Measurements from ENCODE around the gene CD180. TPM values are rescaled to one million over a fixed set of nuclear protein-coding genes. Genes with fewer than 3 reads are reported as not detected.

The CD180 gene
- total RNA-seq, 1 experiment from 2014 or later, result not detected

DNA sequence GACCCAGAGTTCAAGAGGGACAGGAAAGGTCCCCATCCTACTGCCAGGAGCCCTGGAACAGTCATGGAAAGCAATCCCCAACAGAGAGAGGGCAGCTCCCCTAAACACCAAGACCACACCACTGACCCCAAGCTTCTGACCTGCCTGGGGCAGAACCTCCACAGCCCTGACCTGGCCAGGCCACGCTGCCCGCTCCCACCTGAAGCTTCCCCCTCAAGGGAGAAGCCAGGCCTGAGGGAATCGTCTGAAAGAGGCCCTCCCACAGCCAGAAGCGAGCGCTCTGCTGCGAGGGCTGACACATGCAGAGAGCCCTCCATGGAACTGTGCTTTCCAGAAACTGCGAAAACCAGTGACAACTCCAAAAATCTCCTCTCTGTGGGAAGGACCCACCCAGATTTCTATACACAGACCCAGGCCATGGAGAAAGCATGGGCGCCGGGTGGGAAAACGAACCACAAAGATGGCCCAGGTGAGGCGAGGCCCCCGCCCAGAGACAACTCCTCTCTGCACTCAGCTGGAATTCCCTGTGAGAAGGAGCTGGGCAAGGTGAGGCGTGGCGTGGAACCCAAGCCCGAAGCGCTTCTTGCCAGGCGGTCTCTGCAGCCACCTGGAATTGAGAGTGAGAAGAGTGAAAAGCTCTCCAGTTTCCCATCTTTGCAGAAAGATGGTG is 31.6 kb downstream of the CD180 start:
- H3K4me3 ChIP-seq (ENCODE audit: low read depth in 2 of 2, low read length in 2 of 2), result no peak overlapping the region
- no peaks in the 10 kb centered on the region for H3K36me3 ChIP-seq (ENCODE audit: control insufficient read depth, insufficient read depth, low read length)
- ATAC-seq, result no peak
- H3K9me3 ChIP-seq (ENCODE audit: control insufficient read depth, insufficient read depth, low read depth, low read length), result no peaks in the 10 kb centered on the region
- BruUV-seq (replicated peaks), result no TSS peak
- POLR2A ChIA-PET, result no interaction called here
- H3K27me3 ChIP-seq (ENCODE audit: control insufficient read depth, insufficient read depth, low read length), result no peaks in the 10 kb centered on the region
- intact Hi-C loops (cut with micrococcal nuclease; ENCODE audit: unreplicated experiment), result no loop called here
- no peak for TF ChIP-seq POLR2AphosphoS5 (IDR thresholded peaks at IDR 0.05; ENCODE audit: low read depth, low read length)
- TF ChIP-seq, protein P1, sequence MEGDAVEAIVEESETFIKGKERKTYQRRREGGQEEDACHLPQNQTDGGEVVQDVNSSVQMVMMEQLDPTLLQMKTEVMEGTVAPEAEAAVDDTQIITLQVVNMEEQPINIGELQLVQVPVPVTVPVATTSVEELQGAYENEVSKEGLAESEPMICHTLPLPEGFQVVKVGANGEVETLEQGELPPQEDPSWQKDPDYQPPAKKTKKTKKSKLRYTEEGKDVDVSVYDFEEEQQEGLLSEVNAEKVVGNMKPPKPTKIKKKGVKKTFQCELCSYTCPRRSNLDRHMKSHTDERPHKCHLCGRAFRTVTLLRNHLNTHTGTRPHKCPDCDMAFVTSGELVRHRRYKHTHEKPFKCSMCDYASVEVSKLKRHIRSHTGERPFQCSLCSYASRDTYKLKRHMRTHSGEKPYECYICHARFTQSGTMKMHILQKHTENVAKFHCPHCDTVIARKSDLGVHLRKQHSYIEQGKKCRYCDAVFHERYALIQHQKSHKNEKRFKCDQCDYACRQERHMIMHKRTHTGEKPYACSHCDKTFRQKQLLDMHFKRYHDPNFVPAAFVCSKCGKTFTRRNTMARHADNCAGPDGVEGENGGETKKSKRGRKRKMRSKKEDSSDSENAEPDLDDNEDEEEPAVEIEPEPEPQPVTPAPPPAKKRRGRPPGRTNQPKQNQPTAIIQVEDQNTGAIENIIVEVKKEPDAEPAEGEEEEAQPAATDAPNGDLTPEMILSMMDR (IDR thresholded peaks at IDR 0.05), result no peak
- TF ChIP-seq TCF7L2 (IDR thresholded peaks at IDR 0.05; ENCODE audit: low read depth, low read length), result no peak
- H3K4me1 ChIP-seq (ENCODE audit: control insufficient read depth, insufficient read depth, low read length), result no peaks in the 10 kb centered on the region
- in situ Hi-C loops (cut with HindIII; ENCODE audit: low pct_unique_long_range_greater_than_20kb, low sequenced_read_pairs), result no loop called here
- no peak overlapping the region for H3K27ac ChIP-seq (ENCODE audit: low read length)
- CTCF ChIA-PET, result no interaction called here
- DNase-seq (ENCODE audit: low read depth, low spot score), result no peak

DNA sequence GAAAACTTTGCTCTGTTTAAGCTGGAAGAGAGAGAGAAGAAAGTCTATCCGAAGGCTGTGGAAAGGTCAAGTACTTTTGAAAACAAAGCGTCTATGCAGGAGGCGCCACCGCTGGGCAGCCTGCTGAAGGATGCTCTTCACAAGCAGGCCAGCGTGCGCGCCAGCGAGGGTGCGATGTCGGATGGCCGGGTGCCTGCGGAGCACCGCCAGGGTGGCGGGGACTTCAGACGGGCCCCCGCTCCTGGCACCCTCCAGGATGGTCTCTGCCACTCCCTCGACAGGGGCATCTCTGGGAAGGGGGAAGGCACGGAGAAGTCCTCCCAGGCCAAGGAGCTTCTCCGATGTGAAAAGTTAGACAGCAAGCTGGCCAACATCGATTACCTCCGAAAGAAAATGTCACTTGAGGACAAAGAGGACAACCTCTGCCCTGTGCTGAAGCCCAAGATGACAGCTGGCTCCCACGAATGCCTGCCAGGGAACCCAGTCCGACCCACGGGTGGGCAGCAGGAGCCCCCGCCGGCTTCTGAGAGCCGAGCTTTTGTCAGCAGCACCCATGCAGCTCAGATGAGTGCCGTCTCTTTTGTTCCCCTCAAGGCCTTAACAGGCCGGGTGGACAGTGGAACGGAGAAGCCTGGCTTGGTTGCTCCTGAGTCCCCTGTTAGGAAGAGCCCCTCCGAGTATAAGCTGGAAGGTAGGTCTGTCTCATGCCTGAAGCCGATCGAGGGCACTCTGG is 32.6 kb downstream of the CD180 start:
- no peaks in the 10 kb centered on the region for H3K4me1 ChIP-seq (ENCODE audit: control insufficient read depth, insufficient read depth, low read length)
- TF ChIP-seq, protein P2, sequence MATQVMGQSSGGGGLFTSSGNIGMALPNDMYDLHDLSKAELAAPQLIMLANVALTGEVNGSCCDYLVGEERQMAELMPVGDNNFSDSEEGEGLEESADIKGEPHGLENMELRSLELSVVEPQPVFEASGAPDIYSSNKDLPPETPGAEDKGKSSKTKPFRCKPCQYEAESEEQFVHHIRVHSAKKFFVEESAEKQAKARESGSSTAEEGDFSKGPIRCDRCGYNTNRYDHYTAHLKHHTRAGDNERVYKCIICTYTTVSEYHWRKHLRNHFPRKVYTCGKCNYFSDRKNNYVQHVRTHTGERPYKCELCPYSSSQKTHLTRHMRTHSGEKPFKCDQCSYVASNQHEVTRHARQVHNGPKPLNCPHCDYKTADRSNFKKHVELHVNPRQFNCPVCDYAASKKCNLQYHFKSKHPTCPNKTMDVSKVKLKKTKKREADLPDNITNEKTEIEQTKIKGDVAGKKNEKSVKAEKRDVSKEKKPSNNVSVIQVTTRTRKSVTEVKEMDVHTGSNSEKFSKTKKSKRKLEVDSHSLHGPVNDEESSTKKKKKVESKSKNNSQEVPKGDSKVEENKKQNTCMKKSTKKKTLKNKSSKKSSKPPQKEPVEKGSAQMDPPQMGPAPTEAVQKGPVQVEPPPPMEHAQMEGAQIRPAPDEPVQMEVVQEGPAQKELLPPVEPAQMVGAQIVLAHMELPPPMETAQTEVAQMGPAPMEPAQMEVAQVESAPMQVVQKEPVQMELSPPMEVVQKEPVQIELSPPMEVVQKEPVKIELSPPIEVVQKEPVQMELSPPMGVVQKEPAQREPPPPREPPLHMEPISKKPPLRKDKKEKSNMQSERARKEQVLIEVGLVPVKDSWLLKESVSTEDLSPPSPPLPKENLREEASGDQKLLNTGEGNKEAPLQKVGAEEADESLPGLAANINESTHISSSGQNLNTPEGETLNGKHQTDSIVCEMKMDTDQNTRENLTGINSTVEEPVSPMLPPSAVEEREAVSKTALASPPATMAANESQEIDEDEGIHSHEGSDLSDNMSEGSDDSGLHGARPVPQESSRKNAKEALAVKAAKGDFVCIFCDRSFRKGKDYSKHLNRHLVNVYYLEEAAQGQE (IDR thresholded peaks at IDR 0.05; ENCODE audit: insufficient read depth in 1 of 2, low read depth in 2 of 2, low read length in 1 of 2), result no peak
- CTCF ChIA-PET, result no interaction called here
- ATAC-seq (no peak), DNase-seq (ENCODE audit: low read depth, low spot score) (no peak)
- in situ Hi-C loops (cut with HindIII; ENCODE audit: low pct_unique_long_range_greater_than_20kb, low sequenced_read_pairs), result no loop called here
- no peaks in the 10 kb centered on the region for H3K27me3 ChIP-seq (ENCODE audit: control insufficient read depth, insufficient read depth, low read length)
- no peaks in the 10 kb centered on the region for H3K36me3 ChIP-seq (ENCODE audit: control insufficient read depth, insufficient read depth, low read length)
- no TSS peak for BruUV-seq (replicated peaks)
- POLR2A ChIA-PET, result interaction anchor here (0.6 kb wide), 1 partner anchor 628 kb away, joined by 3 read pairs; no protein-coding TSS in a partner anchor
- H3K4me3 ChIP-seq (ENCODE audit: low read depth in 2 of 2, low read length in 2 of 2), result no peak overlapping the region
- no peaks in the 10 kb centered on the region for H3K9me3 ChIP-seq (ENCODE audit: control insufficient read depth, insufficient read depth, low read depth, low read length)
- no peak overlapping the region for H3K27ac ChIP-seq (ENCODE audit: low read length)
- intact Hi-C loops (cut with micrococcal nuclease; ENCODE audit: unreplicated experiment), result no loop called here

DNA sequence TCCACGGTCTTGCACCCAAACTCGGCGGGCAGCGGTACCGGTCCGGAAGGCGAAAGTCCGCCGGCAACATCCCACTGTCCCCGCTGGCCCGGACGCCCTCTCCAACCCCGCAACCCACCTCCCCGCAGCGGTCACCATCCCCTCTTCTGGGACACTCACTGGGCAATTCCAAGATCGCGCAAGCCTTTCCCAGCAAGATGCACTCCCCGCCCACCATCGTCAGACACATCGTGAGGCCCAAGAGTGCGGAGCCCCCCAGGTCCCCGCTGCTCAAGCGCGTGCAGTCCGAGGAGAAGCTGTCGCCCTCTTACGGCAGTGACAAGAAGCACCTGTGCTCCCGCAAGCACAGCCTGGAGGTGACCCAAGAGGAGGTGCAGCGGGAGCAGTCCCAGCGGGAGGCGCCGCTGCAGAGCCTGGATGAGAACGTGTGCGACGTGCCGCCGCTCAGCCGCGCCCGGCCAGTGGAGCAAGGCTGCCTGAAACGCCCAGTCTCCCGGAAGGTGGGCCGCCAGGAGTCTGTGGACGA is 33.3 kb downstream of the CD180 start:
- H3K27ac ChIP-seq (ENCODE audit: low read length), result no peak overlapping the region
- H3K36me3 ChIP-seq (ENCODE audit: control insufficient read depth, insufficient read depth, low read length), result no peaks in the 10 kb centered on the region
- no peak overlapping the region for H3K4me3 ChIP-seq (ENCODE audit: low read depth in 2 of 2, low read length in 2 of 2)
- in situ Hi-C loops (cut with HindIII; ENCODE audit: low pct_unique_long_range_greater_than_20kb, low sequenced_read_pairs), result no loop called here
- ChIA-PET POLR2A (interaction anchor here (0.6 kb wide), 1 partner anchor 1859 kb away, joined by 3 read pairs; no protein-coding TSS in a partner anchor), CTCF (no interaction called here)
- TF ChIP-seq TCF7L2 (IDR thresholded peaks at IDR 0.05; ENCODE audit: low read depth, low read length), result no peak
- TF ChIP-seq, protein P1 (IDR thresholded peaks at IDR 0.05), result no peak
- TF ChIP-seq SIN3A (IDR thresholded peaks at IDR 0.05; ENCODE audit: borderline replicate concordance, insufficient read depth, low read depth, low read length), result no peak
- no peak for TF ChIP-seq POLR2AphosphoS5 (IDR thresholded peaks at IDR 0.05; ENCODE audit: low read depth, low read length)
- TF ChIP-seq, protein P2 (IDR thresholded peaks at IDR 0.05; ENCODE audit: insufficient read depth in 1 of 2, low read depth in 2 of 2, low read length in 1 of 2), result no peak
- intact Hi-C loops (cut with micrococcal nuclease; ENCODE audit: unreplicated experiment), result no loop called here
- BruUV-seq (replicated peaks), result no TSS peak
- no peaks in the 10 kb centered on the region for H3K9me3 ChIP-seq (ENCODE audit: control insufficient read depth, insufficient read depth, low read depth, low read length)
- no peaks in the 10 kb centered on the region for H3K4me1 ChIP-seq (ENCODE audit: control insufficient read depth, insufficient read depth, low read length)
- no peak for DNase-seq (ENCODE audit: low read depth, low spot score)
- ATAC-seq, result no peak
- no peaks in the 10 kb centered on the region for H3K27me3 ChIP-seq (ENCODE audit: control insufficient read depth, insufficient read depth, low read length)
